Testis (tissue), 2 donors: ENCODE results near the gene SIGLEC9.

Experiments
- CTCF ChIP-seq, 3 experiments: fragments of 450-650 bp in 2 of 3; fragments of 200-600 bp in 1 of 3; sonication (generic) in 1 of 3; IDR thresholded peaks; one replicate each; pipeline ENCODE4 v1.5.1; 2016 to 2019; ENCODE audit warnings: antibody characterized with exemption in 3 of 3, mild to moderate bottlenecking in 2 of 3, moderate library complexity in 1 of 3
- POLR2A ChIP-seq: fragments of 450-650 bp; IDR thresholded peaks from one replicate; pipeline ENCODE4 v1.6.1; 2017; ENCODE audit warnings: antibody characterized with exemption, mild to moderate bottlenecking, moderate library complexity

DNA sequence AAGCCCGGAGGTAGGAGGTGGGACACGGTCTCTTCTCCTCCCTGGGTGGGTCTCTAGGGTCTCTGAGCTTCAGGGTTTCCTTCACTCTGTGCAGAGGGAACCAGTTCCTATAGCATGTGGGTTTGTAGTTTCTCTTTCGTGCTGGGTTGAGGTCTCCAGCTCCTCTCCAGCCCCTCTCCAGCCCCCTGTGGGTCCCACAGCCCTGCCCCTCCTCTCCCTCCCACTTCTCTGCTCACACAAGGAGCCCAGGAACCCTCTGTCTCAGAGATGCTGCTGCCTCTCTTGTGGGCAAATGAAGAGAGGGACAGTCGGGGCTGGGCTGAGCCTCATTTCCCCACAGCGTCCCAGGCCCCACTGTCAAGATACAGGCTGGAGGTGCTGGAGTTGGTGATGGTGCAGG, 18.8 kb downstream of the SIGLEC9 start:
- TF ChIP-seq CTCF (IDR thresholded peaks at IDR 0.05) (no peak), POLR2A (no peak)
